GM12878 (cell line): ENCODE measurements around the gene SLC22A7.

Source experiments
- ATF7 ChIP-seq: fragments of 450-650 bp; IDR thresholded peaks from 2 replicates; pipeline ENCODE4 v1.6.1; 2016; ENCODE audit warnings: low read depth, mild to moderate bottlenecking
- EP300 ChIP-seq, 2 experiments: fragments of 150-350 bp in 1 of 2; IDR thresholded peaks; 2 replicates each; pipeline ENCODE4 v1.6.1; 2011 to 2012; ENCODE audit warnings: low read depth in 2 of 2, low read length in 2 of 2, borderline replicate concordance in 1 of 2, improper control_type of control experiment in 1 of 2, inconsistent platforms in 1 of 2; ENCODE audit not compliant: control insufficient read depth in 1 of 2
- EZH2 ChIP-seq: IDR thresholded peaks from 2 replicates; pipeline ENCODE4 v1.6.1; 2012; ENCODE audit warnings: low read depth, mild to moderate bottlenecking, control low read depth, inconsistent platforms, low read length, borderline replicate concordance; ENCODE audit not compliant: control insufficient read depth
- FOXM1 ChIP-seq: IDR thresholded peaks from 2 replicates; pipeline ENCODE4 v1.6.1; 2012; ENCODE audit warnings: low read depth, mild to moderate bottlenecking, inconsistent platforms, low read length, moderate library complexity
- RCOR1 ChIP-seq: conservative IDR thresholded peaks from 2 replicates; pipeline ENCODE4 v1.6.1; 2012; ENCODE audit warnings: low read depth, low read length, improper control_type of control experiment
- RFX5 ChIP-seq: IDR thresholded peaks from 2 replicates; pipeline ENCODE4 v1.6.1; 2011; ENCODE audit warnings: low read depth, low read length, improper control_type of control experiment
- SP1 ChIP-seq: IDR thresholded peaks from one replicate; pipeline ENCODE4 v1.6.1; 2011; ENCODE audit warnings: low read depth, low read length
- TARDBP ChIP-seq: IDR thresholded peaks from 2 replicates; pipeline ENCODE4 v1.6.1; 2016; ENCODE audit warnings: borderline replicate concordance
- TCF12 ChIP-seq: IDR thresholded peaks from 2 replicates; pipeline ENCODE4 v1.6.1; 2011; ENCODE audit warnings: low read depth, mild to moderate bottlenecking, low read length
- TF ChIP-seq, protein P1 (sequence below), 3 experiments: IDR thresholded peaks in 2 of 3; conservative IDR thresholded peaks in 1 of 3; 2 replicates each; pipeline ENCODE4 v1.5.1; 2011; ENCODE audit warnings: low read depth in 3 of 3, low read length in 3 of 3, mild to moderate bottlenecking in 3 of 3, control low read depth in 2 of 3, moderate library complexity in 2 of 3, inconsistent platforms in 1 of 3, mixed read lengths in 1 of 3; ENCODE audit not compliant: control insufficient read depth in 2 of 3, insufficient read depth in 1 of 3; ENCODE audit errors: extremely low read depth in 1 of 3
- TF ChIP-seq, protein P2 (sequence below): fragments of 450-650 bp; IDR thresholded peaks from 2 replicates; pipeline ENCODE4 v1.6.1; 2016; ENCODE audit warnings: mild to moderate bottlenecking
- TF ChIP-seq, protein P3 (sequence below): IDR thresholded peaks from 2 replicates; pipeline ENCODE4 v1.6.1; 2011; ENCODE audit warnings: borderline replicate concordance, low read depth, mild to moderate bottlenecking, moderate library complexity, low read length; ENCODE audit not compliant: insufficient read depth, poor library complexity, severe bottlenecking
- TF ChIP-seq, protein P4 (sequence below): IDR thresholded peaks from 2 replicates; pipeline ENCODE4 v1.6.1; 2012; ENCODE audit warnings: low read length, inconsistent platforms

DNA sequence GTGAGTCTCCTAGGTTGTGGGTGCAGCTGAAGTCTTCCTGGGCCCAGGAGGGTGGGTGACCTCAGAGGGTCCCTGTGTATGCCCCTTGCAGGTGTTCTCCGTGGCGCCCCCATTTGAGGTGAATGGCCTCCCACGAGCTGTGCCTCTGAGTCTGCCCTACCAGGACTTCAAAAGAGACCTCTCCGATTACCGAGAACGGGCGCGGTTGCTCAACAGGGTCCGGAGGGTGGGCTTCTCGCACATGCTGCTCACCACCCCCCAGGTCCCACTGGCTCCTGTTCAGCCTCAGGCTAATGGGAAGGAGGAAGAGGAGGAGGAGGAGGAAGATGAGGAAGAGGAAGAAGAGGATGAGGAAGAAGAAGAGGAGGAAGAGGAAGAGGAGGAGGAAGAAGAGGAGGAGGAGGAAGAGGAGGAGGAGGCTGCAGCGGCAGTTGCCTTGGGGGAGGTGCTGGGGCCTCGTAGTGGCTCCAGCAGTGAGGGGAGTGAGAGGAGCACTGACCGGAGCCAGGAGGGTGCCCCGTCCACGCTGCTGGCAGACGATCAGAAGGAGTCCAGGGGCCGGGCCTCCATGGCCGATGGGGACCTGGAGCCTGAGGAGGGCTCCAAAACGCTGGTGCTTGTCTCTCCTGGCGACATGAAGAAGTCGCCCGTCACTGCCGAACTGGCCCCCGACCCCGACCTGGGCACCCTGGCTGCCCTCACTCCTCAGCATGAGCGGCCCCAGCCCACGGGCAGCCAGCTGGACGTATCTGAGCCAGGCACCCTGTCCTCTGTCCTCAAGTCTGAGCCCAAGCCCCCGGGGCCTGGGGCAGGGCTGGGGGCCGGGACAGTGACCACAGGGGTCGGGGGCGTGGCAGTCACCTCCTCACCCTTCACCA is 15.2 kb upstream of the SLC22A7 start:
- no peak for TF ChIP-seq TCF12
- no peak for TF ChIP-seq SP1
- TF ChIP-seq, protein P1, sequence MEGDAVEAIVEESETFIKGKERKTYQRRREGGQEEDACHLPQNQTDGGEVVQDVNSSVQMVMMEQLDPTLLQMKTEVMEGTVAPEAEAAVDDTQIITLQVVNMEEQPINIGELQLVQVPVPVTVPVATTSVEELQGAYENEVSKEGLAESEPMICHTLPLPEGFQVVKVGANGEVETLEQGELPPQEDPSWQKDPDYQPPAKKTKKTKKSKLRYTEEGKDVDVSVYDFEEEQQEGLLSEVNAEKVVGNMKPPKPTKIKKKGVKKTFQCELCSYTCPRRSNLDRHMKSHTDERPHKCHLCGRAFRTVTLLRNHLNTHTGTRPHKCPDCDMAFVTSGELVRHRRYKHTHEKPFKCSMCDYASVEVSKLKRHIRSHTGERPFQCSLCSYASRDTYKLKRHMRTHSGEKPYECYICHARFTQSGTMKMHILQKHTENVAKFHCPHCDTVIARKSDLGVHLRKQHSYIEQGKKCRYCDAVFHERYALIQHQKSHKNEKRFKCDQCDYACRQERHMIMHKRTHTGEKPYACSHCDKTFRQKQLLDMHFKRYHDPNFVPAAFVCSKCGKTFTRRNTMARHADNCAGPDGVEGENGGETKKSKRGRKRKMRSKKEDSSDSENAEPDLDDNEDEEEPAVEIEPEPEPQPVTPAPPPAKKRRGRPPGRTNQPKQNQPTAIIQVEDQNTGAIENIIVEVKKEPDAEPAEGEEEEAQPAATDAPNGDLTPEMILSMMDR (IDR thresholded peaks at IDR 0.05 in 2 of 3, conservative IDR thresholded peaks at IDR 0.05 in 1 of 3; ENCODE audit: control insufficient read depth in 2 of 3, extremely low read depth in 1 of 3, insufficient read depth in 1 of 3, low read depth in 3 of 3, low read length in 3 of 3) = no peak
- TF ChIP-seq, protein P2, sequence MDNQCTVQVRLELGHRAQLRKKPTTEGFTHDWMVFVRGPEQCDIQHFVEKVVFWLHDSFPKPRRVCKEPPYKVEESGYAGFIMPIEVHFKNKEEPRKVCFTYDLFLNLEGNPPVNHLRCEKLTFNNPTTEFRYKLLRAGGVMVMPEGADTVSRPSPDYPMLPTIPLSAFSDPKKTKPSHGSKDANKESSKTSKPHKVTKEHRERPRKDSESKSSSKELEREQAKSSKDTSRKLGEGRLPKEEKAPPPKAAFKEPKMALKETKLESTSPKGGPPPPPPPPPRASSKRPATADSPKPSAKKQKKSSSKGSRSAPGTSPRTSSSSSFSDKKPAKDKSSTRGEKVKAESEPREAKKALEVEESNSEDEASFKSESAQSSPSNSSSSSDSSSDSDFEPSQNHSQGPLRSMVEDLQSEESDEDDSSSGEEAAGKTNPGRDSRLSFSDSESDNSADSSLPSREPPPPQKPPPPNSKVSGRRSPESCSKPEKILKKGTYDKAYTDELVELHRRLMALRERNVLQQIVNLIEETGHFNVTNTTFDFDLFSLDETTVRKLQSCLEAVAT = no peak
- TF ChIP-seq RCOR1 = no peak
- TF ChIP-seq RFX5 = no peak
- TF ChIP-seq TARDBP = no peak
- no peak for TF ChIP-seq FOXM1
- TF ChIP-seq EP300 (IDR thresholded peaks at IDR 0.05; ENCODE audit: borderline replicate concordance in 1 of 2, control insufficient read depth in 1 of 2, low read depth in 2 of 2, low read length in 2 of 2) = no peak
- TF ChIP-seq EZH2 = no peak
- TF ChIP-seq, protein P3, sequence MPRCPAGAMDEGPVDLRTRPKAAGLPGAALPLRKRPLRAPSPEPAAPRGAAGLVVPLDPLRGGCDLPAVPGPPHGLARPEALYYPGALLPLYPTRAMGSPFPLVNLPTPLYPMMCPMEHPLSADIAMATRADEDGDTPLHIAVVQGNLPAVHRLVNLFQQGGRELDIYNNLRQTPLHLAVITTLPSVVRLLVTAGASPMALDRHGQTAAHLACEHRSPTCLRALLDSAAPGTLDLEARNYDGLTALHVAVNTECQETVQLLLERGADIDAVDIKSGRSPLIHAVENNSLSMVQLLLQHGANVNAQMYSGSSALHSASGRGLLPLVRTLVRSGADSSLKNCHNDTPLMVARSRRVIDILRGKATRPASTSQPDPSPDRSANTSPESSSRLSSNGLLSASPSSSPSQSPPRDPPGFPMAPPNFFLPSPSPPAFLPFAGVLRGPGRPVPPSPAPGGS = no peak
- TF ChIP-seq, protein P4, sequence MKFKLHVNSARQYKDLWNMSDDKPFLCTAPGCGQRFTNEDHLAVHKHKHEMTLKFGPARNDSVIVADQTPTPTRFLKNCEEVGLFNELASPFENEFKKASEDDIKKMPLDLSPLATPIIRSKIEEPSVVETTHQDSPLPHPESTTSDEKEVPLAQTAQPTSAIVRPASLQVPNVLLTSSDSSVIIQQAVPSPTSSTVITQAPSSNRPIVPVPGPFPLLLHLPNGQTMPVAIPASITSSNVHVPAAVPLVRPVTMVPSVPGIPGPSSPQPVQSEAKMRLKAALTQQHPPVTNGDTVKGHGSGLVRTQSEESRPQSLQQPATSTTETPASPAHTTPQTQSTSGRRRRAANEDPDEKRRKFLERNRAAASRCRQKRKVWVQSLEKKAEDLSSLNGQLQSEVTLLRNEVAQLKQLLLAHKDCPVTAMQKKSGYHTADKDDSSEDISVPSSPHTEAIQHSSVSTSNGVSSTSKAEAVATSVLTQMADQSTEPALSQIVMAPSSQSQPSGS = no peak
- no peak for TF ChIP-seq ATF7
